ENCODE data around the gene FUOM.

Gene FUOM

DNA sequence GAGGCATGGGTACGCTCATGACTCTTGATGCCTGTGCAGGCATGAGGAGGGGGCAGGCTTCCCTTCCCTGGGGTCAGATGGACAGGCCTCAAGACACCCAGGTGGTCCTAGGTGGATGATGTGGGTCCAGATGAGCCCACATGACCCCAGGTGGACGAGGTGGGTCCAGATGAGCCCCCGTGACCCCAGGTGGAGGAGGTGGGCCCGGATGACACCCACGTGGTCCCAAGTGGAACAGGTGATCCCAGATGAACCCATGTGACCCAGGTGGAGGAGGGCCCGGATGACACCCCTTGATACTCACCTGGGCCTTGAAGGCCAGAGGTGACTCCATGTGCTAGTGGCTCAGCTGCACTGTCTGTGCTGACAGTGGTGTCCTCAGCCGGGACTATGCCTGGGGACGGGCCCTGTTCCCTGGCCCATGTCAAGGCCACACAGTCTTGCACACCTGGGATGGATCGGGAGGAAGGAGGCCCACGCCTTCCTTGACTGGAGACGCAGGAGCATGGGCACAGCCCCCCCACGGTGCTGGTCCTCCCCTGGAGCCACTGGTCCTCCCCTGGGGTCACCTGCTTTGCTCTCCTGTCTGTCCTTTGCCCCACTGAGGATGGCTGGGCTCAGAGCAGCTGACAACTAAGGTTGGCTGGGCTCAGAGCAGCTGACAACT, 7.4 kb downstream of the FUOM start:
- DNase-seq (ENCODE audit: low spot score) = no peak

DNA sequence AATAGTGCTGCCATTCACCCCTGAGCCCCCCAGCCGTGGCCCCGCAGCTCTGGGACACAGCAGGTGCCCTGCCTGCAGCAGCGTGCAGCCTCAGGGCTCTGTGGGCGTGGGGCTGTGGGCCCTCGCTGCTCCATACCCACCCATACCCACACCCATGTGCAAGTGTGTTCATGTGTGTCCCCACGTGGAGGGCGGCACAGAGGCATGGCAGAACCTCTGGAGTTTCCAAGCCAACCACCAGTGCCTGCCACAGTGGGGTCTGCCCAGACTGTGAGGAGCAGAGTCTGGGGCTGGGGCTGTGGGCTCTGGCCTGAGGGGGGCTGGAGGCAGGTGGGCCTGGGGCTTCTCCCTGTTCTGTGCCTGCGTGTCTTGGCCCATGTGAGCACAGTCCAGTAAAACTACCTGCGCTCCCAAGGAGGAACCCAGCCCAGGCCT, 8.2 kb downstream of the FUOM start:
- DNase-seq (ENCODE audit: low spot score) = no peak

DNA sequence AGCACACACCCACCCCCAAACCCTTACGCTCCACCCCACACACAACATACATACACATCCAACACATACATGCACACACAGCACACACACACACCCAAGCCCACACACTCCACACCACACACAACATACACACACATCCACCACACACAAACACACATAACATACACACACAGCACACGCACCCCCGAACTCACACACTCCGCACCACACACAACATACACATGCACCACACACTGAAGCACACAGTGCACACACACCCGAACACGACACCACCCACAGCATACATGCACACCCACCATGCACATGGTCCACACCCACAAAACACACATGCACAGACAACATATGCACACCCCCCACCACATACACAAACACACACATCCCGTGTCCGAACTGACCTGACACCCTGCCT, 8.7 kb downstream of the FUOM start:
- DNase-seq (ENCODE audit: low spot score) = no peak

DNA sequence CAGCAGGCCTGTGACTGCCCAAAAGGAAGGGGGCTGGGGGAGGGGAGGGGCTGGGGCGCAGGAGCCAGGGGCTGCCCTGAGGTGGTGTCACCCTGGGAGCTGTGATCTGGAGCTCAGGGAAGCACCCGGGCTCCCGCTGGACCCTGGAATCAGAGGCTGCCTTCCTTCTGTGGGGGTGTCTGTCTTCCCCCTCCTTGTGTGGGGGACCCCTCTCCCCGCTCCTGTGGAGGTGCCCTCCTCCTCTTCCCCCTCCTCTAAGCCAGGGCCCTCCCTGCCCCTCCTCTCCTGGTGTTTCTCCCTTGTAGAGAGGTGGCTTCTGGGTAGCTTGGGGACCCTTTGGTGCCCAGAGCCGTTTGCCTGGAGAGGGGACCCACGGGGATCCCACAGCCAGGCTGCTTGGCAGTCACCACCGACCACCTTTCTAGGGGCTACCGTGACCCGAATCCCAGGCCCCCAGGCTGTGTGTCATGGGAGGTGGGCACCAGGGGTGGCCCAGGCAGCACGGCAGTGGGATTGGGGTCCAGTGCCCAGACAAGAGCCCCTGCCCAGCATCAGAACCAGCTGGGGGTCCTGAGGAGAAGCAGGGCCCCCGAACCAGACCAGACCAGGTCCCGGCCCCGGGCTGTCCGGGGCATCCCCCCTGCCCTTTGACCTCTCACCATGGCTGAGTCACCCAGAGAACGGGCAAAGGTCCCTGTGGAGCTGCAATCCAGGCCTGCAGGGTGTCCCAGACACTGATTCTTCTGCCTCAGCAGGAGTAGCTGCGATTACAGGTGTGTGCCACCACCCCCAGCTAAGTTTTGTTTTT, 9.9 kb downstream of the FUOM start:
- DNase-seq (ENCODE audit: low spot score) = no peak

DNA sequence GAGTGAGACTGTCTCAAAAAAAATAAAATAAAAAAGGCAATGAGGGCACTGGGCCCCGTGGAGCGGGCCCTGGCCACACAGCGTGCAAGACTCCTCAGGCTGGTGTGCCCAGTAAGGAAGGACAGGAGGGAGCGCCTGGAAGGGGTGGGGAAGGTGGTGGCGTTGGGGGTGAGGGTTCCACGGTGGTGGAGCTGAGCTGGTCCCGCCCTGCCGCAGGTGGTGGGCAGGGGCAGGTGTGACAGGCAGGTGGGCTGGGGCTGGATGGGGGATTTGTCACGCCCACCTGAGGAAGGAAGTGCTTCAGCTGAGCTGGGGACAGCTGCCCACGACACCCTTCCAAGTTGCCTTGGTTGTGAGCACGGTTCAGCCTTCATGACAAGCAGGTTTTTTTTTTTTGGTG, 11.4 kb downstream of the FUOM start:
- no peak for DNase-seq (ENCODE audit: low spot score)

DNA sequence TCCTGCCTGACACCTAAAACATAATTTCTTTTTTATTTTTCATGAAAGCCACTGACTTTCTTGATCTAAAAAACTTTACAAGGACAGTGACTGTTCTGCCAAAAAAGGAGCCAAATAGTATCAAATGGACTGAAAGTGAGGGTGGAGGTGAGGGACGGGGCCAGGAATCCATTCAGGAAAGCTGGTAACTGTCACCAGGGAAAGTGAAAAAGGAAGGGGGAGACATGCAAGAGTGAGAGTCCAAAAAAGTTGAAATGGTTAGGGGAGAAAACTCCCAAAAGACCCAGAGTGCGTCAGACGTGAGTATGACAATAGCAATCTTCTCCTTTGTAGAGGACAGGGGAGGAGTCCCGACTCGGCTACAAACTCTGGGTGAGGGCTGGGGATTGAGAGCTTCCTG, 13.6 kb downstream of the FUOM start:
- DNase-seq (ENCODE audit: low spot score) = no peak

DNA sequence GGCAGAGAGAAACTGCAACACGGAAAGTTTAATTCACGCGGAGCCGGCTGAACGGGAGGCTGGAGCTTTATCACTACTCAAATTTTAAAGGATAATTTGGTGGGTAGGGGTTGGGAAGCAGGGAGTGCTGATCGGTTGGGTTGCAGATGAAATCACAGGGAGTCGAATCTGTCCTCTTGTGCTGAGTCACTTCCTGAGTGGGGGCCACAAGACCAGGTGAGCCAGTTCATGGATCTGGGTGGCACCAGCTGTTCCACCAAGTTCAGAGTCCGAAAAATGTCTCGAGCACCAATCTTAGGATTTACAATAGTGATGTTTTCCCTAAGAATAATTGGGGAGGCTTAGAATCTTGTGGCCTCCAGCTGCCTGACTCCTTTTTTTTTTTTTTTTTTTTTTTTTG, 14.3 kb downstream of the FUOM start:
- DNase-seq (ENCODE audit: low spot score) = no peak

DNA sequence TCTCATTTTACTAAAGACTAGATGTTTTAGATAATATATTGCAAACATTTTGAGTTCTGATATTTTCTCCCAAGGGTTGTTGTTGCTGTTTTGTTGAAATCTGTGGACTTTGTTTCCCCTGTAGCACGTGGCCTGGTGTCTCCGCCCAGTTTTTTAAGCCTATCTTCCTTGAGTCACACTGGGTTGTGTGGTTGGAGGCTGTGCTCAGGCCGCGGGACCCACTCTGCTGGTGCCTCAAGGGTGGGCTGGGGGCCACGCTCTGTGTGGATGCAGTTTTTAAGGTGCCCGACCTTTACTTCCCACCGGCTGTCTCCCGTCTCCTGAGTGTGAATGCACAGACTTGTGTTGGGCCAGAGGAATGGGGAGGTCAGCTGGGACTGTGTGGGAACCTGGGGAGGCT, 14.9 kb downstream of the FUOM start:
- DNase-seq (ENCODE audit: low spot score) = no peak

DNA sequence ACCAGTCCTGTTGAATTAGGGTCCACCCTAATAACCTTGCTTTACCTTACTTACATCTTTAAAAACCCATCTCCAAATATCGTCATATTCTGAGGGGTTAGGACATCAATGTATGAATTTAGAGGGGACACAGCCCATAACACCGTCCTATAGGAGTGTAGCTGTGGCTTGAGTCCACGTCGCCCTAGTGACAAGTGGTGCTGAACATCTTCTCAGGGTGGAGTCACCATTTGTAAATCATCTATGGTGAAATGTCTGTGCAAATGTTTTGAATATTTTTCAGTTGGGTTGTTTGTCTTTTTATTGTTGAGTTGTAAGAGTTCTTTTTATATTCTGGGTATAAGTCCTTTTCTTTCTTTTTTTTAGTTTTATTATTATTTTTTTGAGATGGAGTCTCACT, 15.8 kb downstream of the FUOM start:
- no peak for DNase-seq (ENCODE audit: low spot score)

DNA sequence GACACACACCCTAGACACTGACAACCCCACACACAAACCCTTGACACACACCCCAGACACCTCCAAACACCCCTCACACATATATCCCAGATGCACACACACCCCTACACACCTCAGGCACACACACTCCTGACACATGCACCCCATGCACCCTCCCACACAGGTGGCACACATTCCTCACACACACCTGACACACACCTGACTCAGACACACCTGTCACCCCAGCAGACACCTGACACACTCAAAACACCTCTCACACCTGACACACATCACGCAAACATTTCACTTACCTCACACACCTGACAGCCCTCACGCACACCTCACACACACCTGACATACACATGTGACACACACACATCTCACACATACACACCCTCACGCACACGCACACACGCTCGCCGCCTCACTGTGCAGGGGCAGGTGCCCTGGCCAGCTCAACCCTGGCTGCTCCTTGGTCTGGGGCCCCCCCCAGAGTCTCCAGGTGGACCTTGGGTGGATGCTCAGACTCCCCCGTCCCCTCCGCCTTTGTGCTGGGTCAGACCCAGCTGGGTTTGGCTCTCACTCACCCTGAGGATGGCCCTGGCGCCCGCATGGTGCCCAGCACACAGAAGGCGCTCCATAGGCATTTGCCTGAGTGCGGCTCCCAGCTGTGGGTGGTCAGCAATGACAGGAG, 18.0 kb downstream of the FUOM start:
- no peak for DNase-seq (ENCODE audit: low spot score)

DNA sequence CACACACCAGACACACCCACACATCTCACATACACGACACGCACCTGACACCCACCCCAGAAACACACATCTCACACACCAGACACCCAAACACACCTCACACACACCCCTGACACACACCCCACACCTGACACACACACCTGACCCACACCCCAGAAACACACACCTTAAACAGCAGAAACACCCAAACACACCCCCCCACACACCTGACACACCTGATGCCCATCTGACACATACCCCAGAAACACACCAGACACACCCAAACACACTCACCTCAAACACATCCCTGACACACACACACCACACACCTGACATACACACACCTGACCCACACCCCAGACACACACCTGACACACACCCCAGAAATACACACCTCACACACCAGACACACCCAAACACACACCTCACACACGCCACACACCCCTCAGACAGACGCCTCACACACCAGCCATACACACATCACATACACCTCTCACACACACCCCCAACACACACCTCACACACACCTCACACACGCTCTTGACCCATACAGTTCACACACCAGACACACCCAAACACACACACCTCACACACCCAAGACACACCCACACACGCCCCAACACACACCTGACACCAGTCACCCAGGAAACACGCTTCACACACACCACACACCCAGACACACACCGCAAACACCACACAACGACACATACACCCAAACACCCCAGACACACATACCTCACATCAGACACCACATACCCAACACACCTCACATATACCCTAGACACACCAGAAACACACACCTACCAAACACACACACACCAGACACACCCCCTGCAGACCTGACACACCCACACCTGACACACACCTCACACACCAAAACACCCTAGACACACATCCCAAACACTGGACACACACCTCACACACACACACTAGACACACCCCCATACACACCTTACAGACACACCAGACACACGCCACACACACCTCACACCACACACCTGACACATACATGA, 19.4 kb downstream of the FUOM start:
- DNase-seq (ENCODE audit: low spot score) = no peak

DNA sequence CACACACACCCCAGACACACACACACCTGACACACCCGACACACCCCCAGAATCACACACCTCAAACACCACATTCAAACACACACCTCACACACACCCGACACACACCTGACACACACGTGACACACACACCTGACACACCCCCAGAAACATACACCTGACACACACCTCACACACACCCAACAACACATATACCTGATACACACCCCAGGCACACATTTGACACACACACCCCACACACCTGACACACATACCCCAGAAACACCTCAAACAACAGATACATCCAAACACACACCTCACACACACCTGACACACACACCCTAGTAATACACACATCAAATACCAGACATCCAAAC, 20.5 kb downstream of the FUOM start:
- DNase-seq (ENCODE audit: low spot score) = no peak

DNA sequence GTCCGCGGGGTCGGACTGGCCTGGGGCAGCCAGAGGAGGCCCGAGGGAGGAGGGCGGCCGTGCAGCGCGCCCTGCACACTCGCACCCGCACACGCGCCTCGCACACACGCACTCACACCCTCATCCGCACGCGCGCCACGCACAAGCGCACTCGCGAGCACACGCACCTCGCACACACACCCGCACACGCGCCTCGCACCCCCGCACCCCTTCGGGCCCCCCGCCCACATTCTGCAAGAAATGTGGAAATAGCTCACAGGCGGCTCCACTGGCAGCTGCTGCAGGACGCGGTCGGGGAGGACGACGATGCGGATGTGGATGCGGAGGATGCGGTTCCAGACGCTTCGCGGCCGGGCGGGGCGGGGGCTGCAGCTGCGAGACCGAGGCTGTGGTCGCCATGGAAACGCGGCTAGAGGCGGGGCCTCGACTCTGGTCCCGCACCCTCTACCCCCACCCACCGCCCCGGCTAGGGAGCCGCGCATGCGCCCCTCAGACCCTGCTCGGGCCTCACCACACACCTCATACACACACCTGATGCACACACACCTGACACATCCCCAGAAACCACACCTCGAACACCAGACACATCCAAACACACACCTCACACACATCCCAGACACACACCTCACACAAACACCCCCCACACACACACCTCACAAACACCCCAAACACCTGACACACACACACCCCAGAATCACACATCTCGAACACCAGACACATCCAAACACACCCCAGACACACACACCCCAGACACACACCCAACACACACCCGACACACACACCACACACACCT, 21.0 kb downstream of the FUOM start, which contains the start of gene CALY:
Gene CALY, minus strand, starts transcription at position 320 of the 793 bp plus-strand sequence. CDS start 7,907 bp downstream, outside the sequence.
- DNase-seq (ENCODE audit: low spot score) = no peak

DNA sequence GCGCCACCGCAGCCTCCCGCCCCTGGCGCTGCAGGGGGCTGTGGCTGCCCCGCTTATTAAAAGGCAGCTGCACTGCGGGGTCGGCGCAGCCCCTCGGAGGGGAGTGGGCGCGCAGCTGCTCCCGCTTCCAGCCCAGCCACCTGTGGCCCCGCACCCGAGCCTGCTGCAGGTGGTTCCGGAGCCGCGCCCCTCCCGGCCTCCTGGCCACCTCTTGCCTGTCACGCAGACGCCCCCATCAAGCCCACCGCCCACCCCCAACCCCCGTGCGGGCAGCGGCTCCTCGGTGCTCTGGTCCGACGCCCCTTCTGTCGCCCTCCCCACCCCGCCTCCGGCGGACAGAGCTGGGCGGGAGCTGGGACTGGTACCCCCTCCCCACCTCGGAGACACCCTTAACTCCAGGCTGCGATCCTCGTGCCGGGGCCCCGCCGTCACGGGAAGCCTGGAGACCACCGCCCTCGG, 21.7 kb downstream of the FUOM start:
- DNase-seq (ENCODE audit: low spot score) = no peak

DNA sequence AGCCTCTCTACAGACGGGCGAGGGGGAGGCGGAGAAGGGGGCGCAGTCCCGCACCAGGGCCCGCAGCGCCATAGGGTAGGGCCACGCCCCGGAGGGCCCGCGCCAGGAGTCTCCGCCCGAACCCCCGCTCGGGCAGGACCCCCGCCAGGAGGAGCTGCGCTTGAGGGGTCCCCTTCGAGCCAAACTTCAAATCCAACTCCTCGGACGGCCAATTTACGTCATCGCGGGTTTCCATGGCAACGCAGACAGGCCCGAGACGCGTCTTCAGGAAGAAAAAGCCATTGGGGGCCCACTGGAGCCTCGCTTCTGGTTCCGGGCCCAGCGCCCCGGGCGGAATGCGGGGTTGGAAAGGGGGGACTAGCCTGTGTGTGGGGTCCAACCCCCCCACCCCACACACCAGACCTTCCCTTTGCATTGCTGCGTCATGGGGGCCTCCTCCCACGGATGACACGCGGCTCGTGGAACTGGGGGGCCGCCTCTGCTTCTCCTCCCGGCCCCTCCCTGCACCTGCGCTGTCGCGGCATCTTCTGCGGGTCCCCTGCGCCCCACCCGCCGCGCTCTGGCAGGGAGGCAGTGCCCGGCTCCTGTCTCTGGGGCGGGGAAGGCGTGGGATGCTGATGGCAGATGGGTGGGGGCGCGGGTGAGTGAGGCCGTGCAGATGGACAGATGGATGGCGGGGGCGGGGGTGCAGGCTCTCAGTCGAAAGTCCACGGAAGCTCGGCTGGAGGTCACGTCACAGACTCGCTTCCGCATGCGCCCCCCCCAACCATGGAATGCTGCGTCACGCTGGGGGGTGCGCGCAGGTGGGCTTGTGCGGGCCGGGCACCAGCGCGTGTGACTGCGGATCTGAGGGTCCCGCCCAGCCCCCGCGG, 22.3 kb downstream of the FUOM start:
- no peak for DNase-seq (ENCODE audit: low spot score)

DNA sequence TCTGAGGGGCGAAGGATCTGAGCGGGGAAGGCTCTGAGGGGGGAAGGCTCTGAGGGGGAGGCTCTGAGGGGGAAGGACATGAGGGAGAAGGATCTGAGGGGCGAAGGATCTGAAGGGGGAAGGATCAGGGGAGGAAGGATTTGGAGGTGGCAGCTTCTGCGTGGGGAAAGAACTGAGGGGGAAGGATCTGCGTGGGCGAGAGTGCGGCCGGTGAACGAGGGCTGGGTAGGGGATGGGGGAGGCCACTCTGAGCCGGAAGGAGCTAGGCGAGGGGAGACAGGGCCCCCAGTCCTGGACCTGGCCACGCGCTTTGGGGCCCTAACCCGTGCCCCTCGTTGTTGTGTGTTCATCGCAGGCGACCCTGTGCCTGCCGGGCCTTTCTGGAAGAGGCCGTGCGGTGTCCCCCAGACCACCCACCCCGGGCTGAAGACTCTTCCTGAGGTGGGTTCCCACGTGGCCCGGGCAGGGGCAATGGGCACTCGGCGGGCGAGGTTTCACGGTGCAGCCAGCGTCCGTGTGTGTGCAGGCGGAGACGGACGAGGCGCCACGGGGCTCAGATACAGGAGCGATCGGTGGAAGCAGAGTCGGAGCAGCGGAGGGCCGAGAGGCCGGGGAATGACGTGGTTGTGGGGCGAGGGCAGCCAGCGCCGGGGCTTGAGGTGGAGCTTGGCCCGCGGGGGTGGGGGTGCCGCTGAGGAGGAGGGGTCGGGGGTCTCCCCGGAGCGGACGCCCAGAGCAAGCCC, 23.1 kb downstream of the FUOM start:
- DNase-seq (ENCODE audit: low spot score) = no peak

DNA sequence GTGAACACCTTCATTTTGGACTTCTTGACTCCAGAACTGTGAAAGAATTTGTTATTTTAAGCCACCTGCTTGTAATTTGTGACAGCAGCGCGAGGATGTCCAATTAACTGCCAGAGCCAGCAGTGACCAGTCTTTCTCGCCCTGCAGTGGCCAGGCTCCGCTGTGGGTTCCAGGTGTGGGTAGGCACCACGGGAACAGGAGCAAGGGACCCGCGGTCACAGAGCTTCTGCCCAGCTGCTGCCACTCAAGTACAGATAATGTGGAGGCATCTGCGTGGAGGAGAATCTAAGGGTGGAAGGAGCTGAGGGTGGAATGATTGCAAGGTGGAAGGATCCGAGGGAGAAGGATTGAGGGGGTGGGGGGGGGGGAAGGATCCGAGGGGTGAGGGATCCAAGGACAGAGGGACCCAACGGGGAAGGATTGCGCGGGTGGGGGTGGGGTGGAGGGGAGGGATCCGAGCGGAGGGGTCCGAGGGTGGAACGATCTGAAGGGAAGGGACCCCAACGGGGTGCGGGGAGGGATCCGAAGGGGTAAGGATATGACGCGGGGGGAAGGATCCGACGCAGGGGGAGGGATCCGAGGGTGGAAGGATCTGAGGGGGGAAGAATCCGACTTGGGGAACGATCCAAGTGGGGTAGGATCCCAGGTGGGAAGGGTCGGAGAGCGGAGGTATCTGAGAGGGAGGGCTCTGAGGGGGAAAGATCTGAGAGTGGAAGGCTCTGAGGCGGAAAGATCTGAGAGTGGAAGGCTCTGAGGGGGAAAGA, 24.7 kb downstream of the FUOM start:
- no peak for DNase-seq (ENCODE audit: low spot score)

DNA sequence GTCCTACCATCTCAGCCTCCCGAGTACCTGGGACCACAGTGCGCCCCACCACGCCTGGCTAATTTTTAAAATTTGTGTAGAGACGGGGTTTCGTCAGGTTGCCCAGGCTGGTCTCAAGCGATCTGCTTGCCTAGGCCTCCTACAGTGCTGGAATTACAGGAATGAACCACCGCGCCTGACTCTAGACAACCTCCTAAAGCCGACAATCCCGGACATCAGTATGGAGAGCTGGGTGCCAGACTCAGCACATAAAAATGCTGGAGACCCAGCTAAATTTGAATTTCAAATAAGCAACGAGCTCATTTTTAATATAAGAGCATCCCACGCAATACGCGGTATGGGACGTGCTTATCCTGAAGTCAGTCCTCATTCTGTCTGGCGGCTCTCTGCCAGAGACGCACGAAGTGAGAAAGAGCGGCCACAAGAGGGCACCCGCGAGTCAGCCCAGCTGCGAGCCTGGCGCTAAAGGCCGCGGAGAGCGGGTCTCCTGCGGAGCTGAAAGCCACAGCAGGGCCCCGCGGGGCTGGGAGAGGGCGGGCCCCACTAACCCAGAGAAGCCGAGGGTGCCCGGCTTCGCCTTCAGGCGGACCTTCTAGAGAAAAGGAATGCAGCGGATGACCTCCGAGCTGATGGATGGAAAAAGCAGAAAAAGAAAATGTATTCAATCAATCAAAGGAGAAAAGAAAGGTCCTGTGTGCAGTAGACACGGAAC, 28.2 kb downstream of the FUOM start:
- DNase-seq (ENCODE audit: low spot score) = peak; percentile 83
